Measurements from ENCODE around the gene SDHA. TPM values are rescaled to one million over a fixed set of nuclear protein-coding genes. Genes with fewer than 3 reads are reported as not detected.
"Not testable (repeated sequence)": the region's sequence is repeated elsewhere in the genome, so short reads cannot be mapped to it uniquely, and the experiment has no call there.

The SDHA gene
- total RNA-seq, 1 donor from 2014 or later = 130 TPM

DNA sequence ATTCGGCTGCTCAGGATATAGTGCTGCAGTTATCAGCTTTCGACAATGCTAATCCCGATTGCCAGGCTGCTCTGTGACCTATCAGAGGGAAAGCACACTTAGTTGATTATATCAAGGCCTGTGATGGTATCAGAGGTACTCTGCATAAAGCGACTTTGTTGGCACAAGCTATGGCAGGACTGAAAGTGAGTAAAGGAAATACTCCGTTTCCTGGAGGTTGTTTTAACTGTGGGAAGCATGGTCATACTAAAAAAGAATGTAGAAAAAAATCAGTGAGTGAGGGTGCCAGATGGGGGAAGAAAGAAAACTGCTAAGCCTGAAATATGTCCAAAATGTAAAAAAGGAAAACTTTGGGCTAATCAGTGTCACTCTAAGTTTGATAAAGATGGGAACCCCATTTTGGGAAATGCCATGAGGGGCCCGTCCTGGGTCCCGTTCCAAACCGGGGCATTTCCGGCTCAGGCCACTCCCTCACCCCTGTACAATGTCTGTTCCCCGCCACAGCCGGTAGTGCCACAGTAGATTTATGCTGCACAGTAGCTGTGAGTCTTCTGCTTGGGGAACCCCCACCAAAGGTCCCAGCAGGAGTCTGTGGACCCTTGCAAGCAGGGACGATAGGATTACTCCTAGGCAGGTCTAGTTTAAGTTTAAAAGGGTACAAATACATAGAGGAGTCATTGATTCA, 25.7 kb downstream of the SDHA start:
- DNase-seq (ENCODE audit: extremely low spot score, unreplicated experiment); H3K4me3 Mint-ChIP-seq (ENCODE audit: unreplicated experiment); H3K9me3 Mint-ChIP-seq (ENCODE audit: unreplicated experiment); H3K4me1 Mint-ChIP-seq (ENCODE audit: unreplicated experiment); H3K27me3 Mint-ChIP-seq (ENCODE audit: unreplicated experiment): not testable (repeated sequence)
- H3K27ac Mint-ChIP-seq (ENCODE audit: unreplicated experiment) = peak overlapping the region; percentile 52
- peaks cover 73% of the 10 kb centered on the region for H3K36me3 Mint-ChIP-seq (ENCODE audit: unreplicated experiment)

DNA sequence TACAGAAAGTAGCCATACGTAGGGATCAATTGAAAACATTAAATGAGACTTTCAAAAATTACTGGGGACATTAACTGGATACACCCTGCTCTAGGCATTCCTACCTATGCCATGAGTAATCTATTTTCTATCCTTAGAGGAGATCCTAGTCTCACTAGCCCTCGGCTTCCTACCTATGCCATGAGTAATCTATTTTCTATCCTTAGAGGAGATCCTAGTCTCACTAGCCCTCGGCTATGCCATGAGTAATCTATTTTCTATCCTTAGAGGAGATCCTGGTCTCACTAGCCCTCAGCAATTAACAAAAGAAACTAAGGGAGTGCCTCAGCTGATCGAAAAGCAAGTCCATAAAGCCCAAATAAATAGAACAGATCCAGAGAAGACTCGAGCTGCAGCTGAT, 27.6 kb downstream of the SDHA start:
- H3K36me3 Mint-ChIP-seq (ENCODE audit: unreplicated experiment) = peaks cover 75% of the 10 kb centered on the region
- not testable (repeated sequence) for DNase-seq (ENCODE audit: extremely low spot score, unreplicated experiment); H3K27ac Mint-ChIP-seq (ENCODE audit: unreplicated experiment); H3K4me1 Mint-ChIP-seq (ENCODE audit: unreplicated experiment); H3K27me3 Mint-ChIP-seq (ENCODE audit: unreplicated experiment); H3K4me3 Mint-ChIP-seq (ENCODE audit: unreplicated experiment); H3K9me3 Mint-ChIP-seq (ENCODE audit: unreplicated experiment)

DNA sequence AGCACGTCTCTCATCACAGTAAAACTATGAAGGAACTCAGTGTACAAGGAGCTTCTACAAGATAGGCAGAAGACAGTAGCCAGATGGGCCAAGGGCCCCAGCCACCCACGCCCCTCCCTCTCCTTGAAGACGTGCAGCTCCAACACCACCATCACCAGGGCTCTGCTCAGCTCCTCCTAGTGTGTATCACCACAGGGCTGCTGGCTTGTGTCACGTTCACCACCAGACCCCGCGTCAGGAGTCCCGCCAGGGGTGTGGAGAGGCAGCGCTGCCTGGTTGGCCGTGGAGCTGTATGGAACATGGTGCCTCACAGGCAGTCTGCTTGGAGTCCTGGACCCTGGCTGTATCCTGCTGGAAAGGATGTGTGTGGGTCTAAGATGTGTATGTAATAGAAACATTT, 32.3 kb downstream of the SDHA start:
- H3K4me1 Mint-ChIP-seq (ENCODE audit: unreplicated experiment); H3K27ac Mint-ChIP-seq (ENCODE audit: unreplicated experiment); DNase-seq (ENCODE audit: extremely low spot score, unreplicated experiment); H3K27me3 Mint-ChIP-seq (ENCODE audit: unreplicated experiment); H3K4me3 Mint-ChIP-seq (ENCODE audit: unreplicated experiment); H3K9me3 Mint-ChIP-seq (ENCODE audit: unreplicated experiment): not testable (repeated sequence)
- peaks cover 58% of the 10 kb centered on the region for H3K36me3 Mint-ChIP-seq (ENCODE audit: unreplicated experiment)

DNA sequence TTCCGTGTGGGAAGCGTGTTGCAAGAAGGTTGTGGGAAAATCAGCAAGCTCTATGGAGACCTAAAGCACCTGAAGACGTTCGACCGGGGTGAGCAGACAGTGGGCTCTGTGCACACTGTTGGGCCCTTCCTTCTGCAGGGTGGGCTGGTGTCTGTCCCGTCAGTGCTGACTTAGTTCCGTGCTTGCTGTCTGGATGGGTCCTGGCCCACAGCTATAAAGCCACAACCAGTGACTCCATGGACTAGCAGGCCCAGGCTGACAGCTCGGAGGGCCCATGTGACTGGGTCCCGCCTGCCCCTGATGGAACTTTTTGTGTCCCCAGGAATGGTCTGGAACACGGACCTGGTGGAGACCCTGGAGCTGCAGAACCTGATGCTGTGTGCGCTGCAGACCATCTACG, 32.9 kb downstream of the SDHA start:
- H3K36me3 Mint-ChIP-seq (ENCODE audit: unreplicated experiment) = peaks cover 54% of the 10 kb centered on the region
- not testable (repeated sequence) for DNase-seq (ENCODE audit: extremely low spot score, unreplicated experiment); H3K4me1 Mint-ChIP-seq (ENCODE audit: unreplicated experiment); H3K27me3 Mint-ChIP-seq (ENCODE audit: unreplicated experiment); H3K4me3 Mint-ChIP-seq (ENCODE audit: unreplicated experiment); H3K9me3 Mint-ChIP-seq (ENCODE audit: unreplicated experiment); H3K27ac Mint-ChIP-seq (ENCODE audit: unreplicated experiment)

DNA sequence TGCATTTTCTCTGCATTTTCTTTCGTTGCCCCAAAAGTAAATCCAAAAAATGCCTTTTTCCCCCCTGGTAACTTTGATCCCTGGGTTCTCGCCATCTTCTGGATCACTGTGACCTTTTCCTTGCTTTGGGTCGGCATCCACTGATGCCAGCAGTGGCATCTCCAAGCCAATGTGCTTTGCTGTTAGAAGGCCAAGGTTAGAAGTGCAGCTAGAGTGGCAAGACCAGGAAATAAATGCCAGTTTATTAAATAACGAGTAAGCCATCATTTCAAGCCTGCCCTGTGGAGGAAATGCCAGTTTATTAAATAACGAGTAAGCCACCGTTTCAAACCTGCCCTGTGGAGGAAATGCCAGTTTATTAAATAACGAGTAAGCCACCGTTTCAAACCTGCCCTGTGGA, 33.4 kb downstream of the SDHA start:
- not testable (repeated sequence) for H3K27me3 Mint-ChIP-seq (ENCODE audit: unreplicated experiment); H3K9me3 Mint-ChIP-seq (ENCODE audit: unreplicated experiment); H3K27ac Mint-ChIP-seq (ENCODE audit: unreplicated experiment); H3K4me1 Mint-ChIP-seq (ENCODE audit: unreplicated experiment); H3K4me3 Mint-ChIP-seq (ENCODE audit: unreplicated experiment); DNase-seq (ENCODE audit: extremely low spot score, unreplicated experiment)
- peaks cover 54% of the 10 kb centered on the region for H3K36me3 Mint-ChIP-seq (ENCODE audit: unreplicated experiment)

DNA sequence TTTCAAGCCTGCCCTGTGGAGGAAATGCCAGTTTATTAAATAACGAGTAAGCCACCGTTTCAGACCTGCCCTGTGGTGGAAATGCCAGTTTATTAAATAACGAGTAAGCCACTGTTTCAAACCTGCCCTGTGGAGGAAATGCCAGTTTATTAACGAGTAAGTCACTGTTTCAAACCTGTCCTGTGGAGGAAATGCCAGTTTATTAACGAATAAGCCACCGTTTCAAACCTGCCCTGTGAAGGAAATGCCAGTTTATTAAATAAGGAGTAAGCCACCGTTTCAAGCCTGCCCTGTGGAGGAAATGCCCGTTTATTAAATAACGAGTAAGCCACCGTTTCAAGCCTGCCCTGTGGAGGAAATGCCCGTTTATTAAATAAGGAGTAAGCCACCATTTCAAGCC, 33.9 kb downstream of the SDHA start:
- not testable (repeated sequence) for H3K9me3 Mint-ChIP-seq (ENCODE audit: unreplicated experiment); H3K27ac Mint-ChIP-seq (ENCODE audit: unreplicated experiment); H3K4me1 Mint-ChIP-seq (ENCODE audit: unreplicated experiment); H3K27me3 Mint-ChIP-seq (ENCODE audit: unreplicated experiment); DNase-seq (ENCODE audit: extremely low spot score, unreplicated experiment); H3K4me3 Mint-ChIP-seq (ENCODE audit: unreplicated experiment)
- H3K36me3 Mint-ChIP-seq (ENCODE audit: unreplicated experiment) = peaks cover 56% of the 10 kb centered on the region

DNA sequence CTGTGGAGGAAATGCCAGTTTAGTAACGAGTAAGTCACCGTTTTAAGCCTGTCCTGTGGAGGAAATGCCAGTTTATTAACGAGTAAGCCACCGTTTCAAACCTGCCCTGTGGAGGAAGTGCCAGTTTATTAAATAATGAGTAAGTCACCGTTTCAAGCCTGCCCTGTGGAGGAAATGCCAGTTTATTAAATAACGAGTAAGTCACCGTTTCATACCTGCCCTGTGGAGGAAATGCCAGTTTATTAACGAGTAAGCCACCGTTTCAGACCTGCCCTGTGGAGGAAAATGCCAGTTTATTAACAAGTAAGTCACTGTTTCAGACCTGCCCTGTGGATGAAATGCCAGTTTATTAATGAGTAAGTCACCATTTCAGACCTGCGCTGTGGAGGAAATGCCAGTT, 34.4 kb downstream of the SDHA start:
- no peak for DNase-seq (ENCODE audit: extremely low spot score, unreplicated experiment)
- H3K27ac Mint-ChIP-seq (ENCODE audit: unreplicated experiment) = no peak overlapping the region
- H3K36me3 Mint-ChIP-seq (ENCODE audit: unreplicated experiment) = peaks cover 56% of the 10 kb centered on the region

DNA sequence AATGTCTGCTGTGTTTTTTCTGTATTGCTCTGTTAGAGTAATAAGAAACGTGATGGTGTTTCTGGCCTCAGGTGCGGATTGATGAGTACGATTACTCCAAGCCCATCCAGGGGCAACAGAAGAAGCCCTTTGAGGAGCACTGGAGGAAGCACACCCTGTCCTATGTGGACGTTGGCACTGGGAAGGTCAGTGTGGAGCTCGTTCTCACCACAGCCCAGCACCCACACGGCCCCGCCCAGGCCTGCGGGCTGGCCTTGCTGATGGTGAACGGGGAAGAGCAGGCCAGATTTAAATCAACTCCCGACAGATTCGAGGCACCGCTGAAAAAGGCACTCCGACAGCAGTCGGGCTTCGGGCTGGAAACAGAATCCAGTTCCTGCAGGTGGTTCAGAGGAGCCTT, 36.2 kb downstream of the SDHA start:
- not testable (repeated sequence) for H3K9me3 Mint-ChIP-seq (ENCODE audit: unreplicated experiment); H3K27ac Mint-ChIP-seq (ENCODE audit: unreplicated experiment); H3K27me3 Mint-ChIP-seq (ENCODE audit: unreplicated experiment); DNase-seq (ENCODE audit: extremely low spot score, unreplicated experiment); H3K4me3 Mint-ChIP-seq (ENCODE audit: unreplicated experiment); H3K4me1 Mint-ChIP-seq (ENCODE audit: unreplicated experiment)
- peaks cover 48% of the 10 kb centered on the region for H3K36me3 Mint-ChIP-seq (ENCODE audit: unreplicated experiment)

More for the DNA sequence above, 34.4 kb downstream of the SDHA start:
- Mint-ChIP-seq H3K4me1 (ENCODE audit: unreplicated experiment) (no peaks in the 10 kb centered on the region), H3K9me3 (ENCODE audit: unreplicated experiment) (no peaks in the 10 kb centered on the region), H3K4me3 (ENCODE audit: unreplicated experiment) (no peak overlapping the region), H3K27me3 (ENCODE audit: unreplicated experiment) (no peaks in the 10 kb centered on the region)
- TF ChIP-seq, protein P1, sequence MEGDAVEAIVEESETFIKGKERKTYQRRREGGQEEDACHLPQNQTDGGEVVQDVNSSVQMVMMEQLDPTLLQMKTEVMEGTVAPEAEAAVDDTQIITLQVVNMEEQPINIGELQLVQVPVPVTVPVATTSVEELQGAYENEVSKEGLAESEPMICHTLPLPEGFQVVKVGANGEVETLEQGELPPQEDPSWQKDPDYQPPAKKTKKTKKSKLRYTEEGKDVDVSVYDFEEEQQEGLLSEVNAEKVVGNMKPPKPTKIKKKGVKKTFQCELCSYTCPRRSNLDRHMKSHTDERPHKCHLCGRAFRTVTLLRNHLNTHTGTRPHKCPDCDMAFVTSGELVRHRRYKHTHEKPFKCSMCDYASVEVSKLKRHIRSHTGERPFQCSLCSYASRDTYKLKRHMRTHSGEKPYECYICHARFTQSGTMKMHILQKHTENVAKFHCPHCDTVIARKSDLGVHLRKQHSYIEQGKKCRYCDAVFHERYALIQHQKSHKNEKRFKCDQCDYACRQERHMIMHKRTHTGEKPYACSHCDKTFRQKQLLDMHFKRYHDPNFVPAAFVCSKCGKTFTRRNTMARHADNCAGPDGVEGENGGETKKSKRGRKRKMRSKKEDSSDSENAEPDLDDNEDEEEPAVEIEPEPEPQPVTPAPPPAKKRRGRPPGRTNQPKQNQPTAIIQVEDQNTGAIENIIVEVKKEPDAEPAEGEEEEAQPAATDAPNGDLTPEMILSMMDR (IDR thresholded peaks at IDR 0.05) = no peak

DNA sequence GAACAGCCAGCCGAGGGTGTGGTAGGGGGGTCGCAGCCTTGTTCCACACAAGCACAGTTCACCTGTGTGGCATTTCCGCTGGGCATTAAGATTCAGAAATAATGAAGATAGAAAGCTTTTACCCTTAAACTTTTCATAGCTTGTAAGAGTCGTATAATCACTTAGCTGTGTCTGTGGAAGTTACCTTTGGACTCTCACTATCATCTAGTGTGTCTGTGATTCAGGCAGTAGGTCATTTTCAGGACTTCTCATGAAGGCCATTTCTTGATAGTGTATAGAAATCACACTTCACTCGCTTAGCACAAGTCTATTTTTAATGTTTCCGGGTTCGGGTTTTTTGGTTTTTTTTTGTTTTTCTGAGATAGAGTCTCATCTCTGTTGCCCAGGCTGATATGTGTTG, 37.0 kb downstream of the SDHA start:
- not testable (repeated sequence) for H3K4me1 Mint-ChIP-seq (ENCODE audit: unreplicated experiment); H3K27me3 Mint-ChIP-seq (ENCODE audit: unreplicated experiment); H3K9me3 Mint-ChIP-seq (ENCODE audit: unreplicated experiment); H3K27ac Mint-ChIP-seq (ENCODE audit: unreplicated experiment); H3K4me3 Mint-ChIP-seq (ENCODE audit: unreplicated experiment); DNase-seq (ENCODE audit: extremely low spot score, unreplicated experiment)
- peaks cover 42% of the 10 kb centered on the region for H3K36me3 Mint-ChIP-seq (ENCODE audit: unreplicated experiment)

DNA sequence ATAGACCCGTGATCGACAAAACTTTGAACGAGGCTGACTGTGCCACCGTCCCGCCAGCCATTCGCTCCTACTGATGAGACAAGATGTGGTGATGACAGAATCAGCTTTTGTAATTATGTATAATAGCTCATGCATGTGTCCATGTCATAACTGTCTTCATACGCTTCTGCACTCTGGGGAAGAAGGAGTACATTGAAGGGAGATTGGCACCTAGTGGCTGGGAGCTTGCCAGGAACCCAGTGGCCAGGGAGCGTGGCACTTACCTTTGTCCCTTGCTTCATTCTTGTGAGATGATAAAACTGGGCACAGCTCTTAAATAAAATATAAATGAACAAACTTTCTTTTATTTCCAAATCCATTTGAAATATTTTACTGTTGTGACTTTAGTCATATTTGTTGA, 38.2 kb downstream of the SDHA start:
- H3K9me3 Mint-ChIP-seq (ENCODE audit: unreplicated experiment); H3K4me1 Mint-ChIP-seq (ENCODE audit: unreplicated experiment); DNase-seq (ENCODE audit: extremely low spot score, unreplicated experiment); H3K4me3 Mint-ChIP-seq (ENCODE audit: unreplicated experiment); H3K27me3 Mint-ChIP-seq (ENCODE audit: unreplicated experiment); H3K27ac Mint-ChIP-seq (ENCODE audit: unreplicated experiment): not testable (repeated sequence)
- peaks cover 40% of the 10 kb centered on the region for H3K36me3 Mint-ChIP-seq (ENCODE audit: unreplicated experiment)

All from osteocyte (in vitro differentiated cells).